H9 (cell line): ENCODE data around the gene THEM4. TPM values are rescaled to one million over a fixed set of nuclear protein-coding genes. Genes with fewer than 3 reads are reported as not detected.

ENCODE experiments used
- DNase-seq: peaks from one replicate; pipeline ENCODE4 v3.0.0-alpha.2; 2017
- H2AFZ ChIP-seq: one replicate; pipeline ENCODE4 v1.6.1; 2013; ENCODE audit warnings: mild to moderate bottlenecking, low read length, control low read depth, moderate library complexity
- H2AK5ac ChIP-seq: 2 replicates; pipeline ENCODE4 v1.6.1; 2013; ENCODE audit warnings: low read length, control low read depth, mixed read lengths; ENCODE audit not compliant: insufficient read length
- H2BK120ac ChIP-seq: one replicate; pipeline ENCODE4 v1.6.1; 2013; ENCODE audit warnings: low read depth, mild to moderate bottlenecking, low read length, control low read depth, inconsistent platforms; ENCODE audit not compliant: poor library complexity, severe bottlenecking
- H2BK12ac ChIP-seq: 2 replicates; pipeline ENCODE4 v1.6.1; 2013; ENCODE audit warnings: low read length, control low read depth, mixed read lengths, low read depth; ENCODE audit not compliant: insufficient read length
- H2BK15ac ChIP-seq: 2 replicates; pipeline ENCODE4 v1.6.1; 2013; ENCODE audit warnings: low read depth, low read length, control low read depth
- H2BK20ac ChIP-seq: one replicate; pipeline ENCODE4 v1.6.1; 2013; ENCODE audit warnings: low read depth, mild to moderate bottlenecking, low read length, control low read depth, inconsistent platforms; ENCODE audit not compliant: poor library complexity, severe bottlenecking
- H2BK5ac ChIP-seq: 2 replicates; pipeline ENCODE4 v1.6.1; 2013; ENCODE audit warnings: low read length, control low read depth, mixed read lengths; ENCODE audit not compliant: insufficient read length
- H3K14ac ChIP-seq: 2 replicates; pipeline ENCODE4 v1.6.1; 2013; ENCODE audit warnings: low read length, control low read depth; ENCODE audit not compliant: insufficient read depth
- H3K18ac ChIP-seq: 2 replicates; pipeline ENCODE4 v1.6.1; 2013; ENCODE audit warnings: low read depth, mild to moderate bottlenecking, mixed read lengths, low read length, control low read depth; ENCODE audit not compliant: insufficient read length
- H3K23ac ChIP-seq: 2 replicates; pipeline ENCODE4 v1.6.1; 2013; ENCODE audit warnings: low read length, control low read depth, mixed read lengths, low read depth; ENCODE audit not compliant: insufficient read length
- H3K23me2 ChIP-seq: 2 replicates; pipeline ENCODE4 v1.6.1; 2013; ENCODE audit warnings: low read depth, mild to moderate bottlenecking, mixed read lengths, low read length, control low read depth; ENCODE audit not compliant: insufficient read length, poor library complexity, severe bottlenecking
- H3K27ac ChIP-seq: 2 replicates; pipeline ENCODE4 v1.5.1; 2013; ENCODE audit warnings: low read length, control low read depth, mixed read lengths, low read depth; ENCODE audit not compliant: insufficient read length
- H3K27me3 ChIP-seq: 2 replicates; pipeline ENCODE4 v1.6.1; 2013; ENCODE audit warnings: low read length, control low read depth, inconsistent platforms; ENCODE audit not compliant: insufficient read depth
- H3K4ac ChIP-seq: 2 replicates; pipeline ENCODE4 v1.6.1; 2013; ENCODE audit warnings: low read depth, mild to moderate bottlenecking, control low read depth, inconsistent platforms, low read length, moderate library complexity
- H3K4me1 ChIP-seq: 2 replicates; pipeline ENCODE4 v1.6.1; 2013; ENCODE audit warnings: low read length, control low read depth, inconsistent platforms; ENCODE audit not compliant: insufficient read depth
- H3K4me2 ChIP-seq: 2 replicates; pipeline ENCODE4 v1.6.1; 2013; ENCODE audit warnings: low read length, control low read depth, mixed read lengths; ENCODE audit not compliant: insufficient read length, insufficient read depth
- H3K56ac ChIP-seq: 2 replicates; pipeline ENCODE4 v1.6.1; 2013; ENCODE audit warnings: low read depth, mild to moderate bottlenecking, mixed read lengths, low read length, control low read depth; ENCODE audit not compliant: insufficient read length
- H3K79me1 ChIP-seq: 2 replicates; pipeline ENCODE4 v1.6.1; 2013; ENCODE audit warnings: low read depth, mild to moderate bottlenecking, moderate library complexity, low read length, control low read depth, inconsistent platforms; ENCODE audit not compliant: insufficient read depth, poor library complexity, severe bottlenecking
- H3K79me2 ChIP-seq: 2 replicates; pipeline ENCODE4 v1.6.1; 2013; ENCODE audit warnings: low read length, control low read depth, inconsistent platforms; ENCODE audit not compliant: insufficient read depth
- H3K9ac ChIP-seq: 2 replicates; pipeline ENCODE4 v1.6.1; 2013; ENCODE audit warnings: low read length, control low read depth, mixed read lengths; ENCODE audit not compliant: insufficient read length; ENCODE audit errors: extremely low read depth
- H3K9me3 ChIP-seq: one replicate; pipeline ENCODE4 v1.6.1; 2013; ENCODE audit warnings: low read depth, low read length, inconsistent platforms; ENCODE audit not compliant: control insufficient read depth
- H3T11ph ChIP-seq: one replicate; pipeline ENCODE4 v1.6.1; 2013; ENCODE audit warnings: mild to moderate bottlenecking, low read length, control low read depth, inconsistent platforms
- H4K20me1 ChIP-seq: one replicate; pipeline ENCODE4 v1.6.1; 2013; ENCODE audit not compliant: control insufficient read depth, insufficient read length, insufficient read depth
- H4K5ac ChIP-seq: 2 replicates; pipeline ENCODE4 v1.6.1; 2013; ENCODE audit warnings: low read depth, mild to moderate bottlenecking, mixed read lengths, low read length, control low read depth; ENCODE audit not compliant: insufficient read length
- H4K8ac ChIP-seq: replicated peaks from 2 replicates; pipeline ENCODE4 v1.6.1; 2013; ENCODE audit warnings: low read length, control low read depth, mixed read lengths, low read depth; ENCODE audit not compliant: insufficient read length
- H4K91ac ChIP-seq: 2 replicates; pipeline ENCODE4 v1.6.1; 2013; ENCODE audit warnings: low read depth, mild to moderate bottlenecking, moderate library complexity, mixed read lengths, low read length, control low read depth; ENCODE audit not compliant: insufficient read length
- H3K27ac Mint-ChIP-seq, 3 experiments: 2 replicates in 2 of 3; 3 replicates in 1 of 3; pipeline ENCODE4 v1.8.0; 2020 to 2021; ENCODE audit warnings: mixed read lengths in 3 of 3, mild to moderate bottlenecking in 1 of 3, moderate library complexity in 1 of 3
- H3K27me3 Mint-ChIP-seq: 2 replicates; pipeline ENCODE4 v1.8.0; 2021; ENCODE audit warnings: low read depth, mild to moderate bottlenecking, moderate library complexity, mixed read lengths
- H3K36me3 Mint-ChIP-seq, 3 experiments: 2 replicates in 2 of 3; 3 replicates in 1 of 3; pipeline ENCODE4 v1.8.0; 2020 to 2021; ENCODE audit warnings: low read depth in 3 of 3, mixed read lengths in 3 of 3; ENCODE audit not compliant: insufficient read depth in 1 of 3
- H3K4me1 Mint-ChIP-seq, 2 experiments: 2 replicates each; pipeline ENCODE4 v1.8.0; 2020; ENCODE audit warnings: mixed read lengths in 2 of 2
- H3K4me3 Mint-ChIP-seq, 2 experiments: 2 replicates in 1 of 2; 3 replicates in 1 of 2; pipeline ENCODE4 v1.8.0; 2020 to 2021; ENCODE audit warnings: mild to moderate bottlenecking in 2 of 2, mixed read lengths in 2 of 2, moderate library complexity in 1 of 2
- H3K9me3 Mint-ChIP-seq, 2 experiments: 2 replicates in 1 of 2; 3 replicates in 1 of 2; pipeline ENCODE4 v1.8.0; 2020; ENCODE audit warnings: mild to moderate bottlenecking in 2 of 2, mixed read lengths in 2 of 2, moderate library complexity in 1 of 2
- WGBS: extraction: QIAGEN DNeasy Blood & Tissue Kit; methylation state at CpG from one replicate; pipeline ENCODE4 v1.1.7; 2013; ENCODE audit warnings: missing lambda C conversion rate, low lambda C conversion rate, mixed read lengths; ENCODE audit not compliant: insufficient read length; ENCODE audit errors: extremely low coverage; 5-methylcytosine and 5-hydroxymethylcytosine counted together
- total RNA-seq: library from RNA; stranded (reverse); gene quantifications from 2 replicates; pipeline ENCODE4 v1.2.1, GENCODE V29; 2021
- TF ChIP-seq, protein P1 (sequence below): fragments of 200-600 bp; sonication (generic); conservative IDR thresholded peaks from 3 replicates; pipeline ENCODE4 v1.8.0; 2021; ENCODE audit warnings: antibody characterized with exemption, mild to moderate bottlenecking

The THEM4 gene
- total RNA-seq, 1 experiment from 2014 or later: 10.5 TPM

DNA sequence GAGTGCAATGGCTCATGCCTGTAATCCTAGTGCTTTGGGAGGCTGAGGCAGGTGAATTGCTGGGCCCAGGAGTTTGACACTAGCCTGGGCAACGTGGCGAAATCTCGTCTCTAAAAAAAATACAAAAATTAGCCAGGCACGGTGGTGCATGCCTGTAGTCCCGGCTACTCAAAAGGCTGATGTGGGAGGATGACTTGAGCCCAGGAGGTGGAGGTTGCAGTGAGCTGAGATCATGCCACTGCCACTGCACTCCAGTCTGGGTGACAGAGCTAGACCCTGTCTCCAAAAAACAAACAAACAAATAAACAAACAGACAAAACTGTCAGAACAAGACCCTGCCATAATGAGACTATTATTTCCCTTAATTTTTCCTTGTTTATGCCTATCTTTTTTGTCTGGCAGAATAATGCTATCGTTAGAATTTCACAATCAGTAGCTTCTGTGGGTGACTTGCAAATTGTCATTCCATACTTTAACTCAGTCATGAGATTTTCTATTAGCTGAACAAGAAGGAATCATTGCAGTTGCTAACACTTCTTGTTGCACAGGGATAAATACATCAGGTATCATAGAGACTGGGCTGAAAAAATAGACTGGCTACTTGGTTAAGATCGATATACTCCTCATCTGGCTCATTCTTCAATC lies 7.5 kb upstream of the THEM4 start:
- H3T11ph ChIP-seq: no peak overlapping the region
- H2BK20ac ChIP-seq: no peak overlapping the region
- no peak overlapping the region for H3K18ac ChIP-seq
- no peak overlapping the region for H3K4me3 Mint-ChIP-seq
- no peak overlapping the region for H2BK12ac ChIP-seq
- H3K4me2 ChIP-seq: no peak overlapping the region
- H3K36me3 Mint-ChIP-seq: no peaks in the 10 kb centered on the region
- H4K8ac ChIP-seq: no peak overlapping the region
- H3K4me1 Mint-ChIP-seq: peaks cover 5% of the 10 kb centered on the region in 2 experiments; a peak in 2 of 4 replicates
- no peak overlapping the region for H2BK120ac ChIP-seq
- no CpG with 5 or more reads among the region's 7 CpGs for WGBS
- no peak overlapping the region for H3K14ac ChIP-seq
- no peaks in the 10 kb centered on the region for H3K9me3 ChIP-seq
- H3K4me1 ChIP-seq: no peaks in the 10 kb centered on the region
- H3K27ac Mint-ChIP-seq: no peak overlapping the region
- no peak overlapping the region for H2AFZ ChIP-seq
- H3K23ac ChIP-seq: no peak overlapping the region
- no peak overlapping the region for H2BK15ac ChIP-seq
- TF ChIP-seq, protein P1, sequence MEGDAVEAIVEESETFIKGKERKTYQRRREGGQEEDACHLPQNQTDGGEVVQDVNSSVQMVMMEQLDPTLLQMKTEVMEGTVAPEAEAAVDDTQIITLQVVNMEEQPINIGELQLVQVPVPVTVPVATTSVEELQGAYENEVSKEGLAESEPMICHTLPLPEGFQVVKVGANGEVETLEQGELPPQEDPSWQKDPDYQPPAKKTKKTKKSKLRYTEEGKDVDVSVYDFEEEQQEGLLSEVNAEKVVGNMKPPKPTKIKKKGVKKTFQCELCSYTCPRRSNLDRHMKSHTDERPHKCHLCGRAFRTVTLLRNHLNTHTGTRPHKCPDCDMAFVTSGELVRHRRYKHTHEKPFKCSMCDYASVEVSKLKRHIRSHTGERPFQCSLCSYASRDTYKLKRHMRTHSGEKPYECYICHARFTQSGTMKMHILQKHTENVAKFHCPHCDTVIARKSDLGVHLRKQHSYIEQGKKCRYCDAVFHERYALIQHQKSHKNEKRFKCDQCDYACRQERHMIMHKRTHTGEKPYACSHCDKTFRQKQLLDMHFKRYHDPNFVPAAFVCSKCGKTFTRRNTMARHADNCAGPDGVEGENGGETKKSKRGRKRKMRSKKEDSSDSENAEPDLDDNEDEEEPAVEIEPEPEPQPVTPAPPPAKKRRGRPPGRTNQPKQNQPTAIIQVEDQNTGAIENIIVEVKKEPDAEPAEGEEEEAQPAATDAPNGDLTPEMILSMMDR: no peak
- no peak overlapping the region for H3K56ac ChIP-seq
- no peaks in the 10 kb centered on the region for H3K79me2 ChIP-seq
- no peak overlapping the region for H3K27ac ChIP-seq
- no peak overlapping the region for H2AK5ac ChIP-seq
- H4K20me1 ChIP-seq: no peaks in the 10 kb centered on the region
- DNase-seq: no peak
- no peaks in the 10 kb centered on the region for H3K79me1 ChIP-seq
- H3K27me3 Mint-ChIP-seq: peaks cover 5% of the 10 kb centered on the region
- no peaks in the 10 kb centered on the region for H3K27me3 ChIP-seq
- no peak overlapping the region for H3K9ac ChIP-seq
- H3K23me2 ChIP-seq: no peaks in the 10 kb centered on the region
- H3K9me3 Mint-ChIP-seq: no peaks in the 10 kb centered on the region; a peak in 1 of 5 replicates
- H2BK5ac ChIP-seq: no peak overlapping the region
- H4K91ac ChIP-seq: no peak overlapping the region
- H3K4ac ChIP-seq: no peak overlapping the region
- no peak overlapping the region for H4K5ac ChIP-seq
